ENCODE results near the gene IL1RL1. TPM values are rescaled to one million over a fixed set of nuclear protein-coding genes. Genes with fewer than 3 reads are reported as not detected.

Gene IL1RL1
- total RNA-seq, 1 experiment from 2014 or later: not detected

DNA sequence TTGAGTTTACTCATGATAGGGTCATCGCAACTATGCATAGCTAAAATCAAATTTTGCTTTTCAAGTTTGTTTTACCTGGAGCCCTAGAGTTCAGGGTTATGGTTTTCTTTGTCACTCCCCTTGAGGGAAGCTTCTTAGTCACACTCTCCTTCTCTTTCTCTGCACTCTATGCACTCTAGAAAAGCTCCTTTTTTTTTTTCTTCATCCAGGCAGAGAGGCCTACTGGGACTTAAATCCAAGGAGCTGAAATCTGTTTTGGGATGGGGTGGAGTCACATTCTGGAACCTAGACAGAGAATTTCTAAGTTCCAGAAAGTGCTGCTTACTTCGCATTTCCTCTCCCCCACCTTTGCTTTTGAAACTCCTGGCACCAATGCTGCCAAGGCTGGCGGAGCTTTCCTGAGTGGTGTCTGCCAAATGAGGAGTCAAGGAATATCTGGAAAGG, 25.2 kb downstream of the IL1RL1 start:
- Mint-ChIP-seq H3K9me3 (peaks cover 15% of the 10 kb centered on the region), H3K4me1 (no peaks in the 10 kb centered on the region), H3K27me3 (ENCODE audit: low read depth) (no peaks in the 10 kb centered on the region), H3K36me3 (no peaks in the 10 kb centered on the region), H3K27ac (no peak overlapping the region), H3K4me3 (no peak overlapping the region)
- TF ChIP-seq ZBTB43 (CRISPR knock-in tag; IDR thresholded peaks at IDR 0.05): no peak
- no peak for TF ChIP-seq TEAD4 (CRISPR knock-in tag; IDR thresholded peaks at IDR 0.05)
- no peak for TF ChIP-seq CBFB (CRISPR knock-in tag; IDR thresholded peaks at IDR 0.05; ENCODE audit: low read depth)
- no peak for TF ChIP-seq CREB1 (CRISPR knock-in tag; IDR thresholded peaks at IDR 0.05)
- no peak for TF ChIP-seq NFYB (CRISPR knock-in tag; conservative IDR thresholded peaks at IDR 0.05; ENCODE audit: low read depth)
- TF ChIP-seq ERG (CRISPR knock-in tag; IDR thresholded peaks at IDR 0.05): no peak
- TF ChIP-seq, protein P1, sequence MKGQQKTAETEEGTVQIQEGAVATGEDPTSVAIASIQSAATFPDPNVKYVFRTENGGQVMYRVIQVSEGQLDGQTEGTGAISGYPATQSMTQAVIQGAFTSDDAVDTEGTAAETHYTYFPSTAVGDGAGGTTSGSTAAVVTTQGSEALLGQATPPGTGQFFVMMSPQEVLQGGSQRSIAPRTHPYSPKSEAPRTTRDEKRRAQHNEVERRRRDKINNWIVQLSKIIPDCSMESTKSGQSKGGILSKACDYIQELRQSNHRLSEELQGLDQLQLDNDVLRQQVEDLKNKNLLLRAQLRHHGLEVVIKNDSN (CRISPR knock-in tag; IDR thresholded peaks at IDR 0.05): no peak
- TF ChIP-seq ZBTB21 (CRISPR knock-in tag; IDR thresholded peaks at IDR 0.05; ENCODE audit: borderline replicate concordance): no peak
- no peak for TF ChIP-seq E2F4 (CRISPR knock-in tag; IDR thresholded peaks at IDR 0.05; ENCODE audit: borderline replicate concordance, low read depth)
- TF ChIP-seq HMGXB4 (CRISPR knock-in tag; IDR thresholded peaks at IDR 0.05): no peak
- no peak for TF ChIP-seq ARID4B (CRISPR knock-in tag; IDR thresholded peaks at IDR 0.05; ENCODE audit: borderline replicate concordance)
- TF ChIP-seq, protein P2, sequence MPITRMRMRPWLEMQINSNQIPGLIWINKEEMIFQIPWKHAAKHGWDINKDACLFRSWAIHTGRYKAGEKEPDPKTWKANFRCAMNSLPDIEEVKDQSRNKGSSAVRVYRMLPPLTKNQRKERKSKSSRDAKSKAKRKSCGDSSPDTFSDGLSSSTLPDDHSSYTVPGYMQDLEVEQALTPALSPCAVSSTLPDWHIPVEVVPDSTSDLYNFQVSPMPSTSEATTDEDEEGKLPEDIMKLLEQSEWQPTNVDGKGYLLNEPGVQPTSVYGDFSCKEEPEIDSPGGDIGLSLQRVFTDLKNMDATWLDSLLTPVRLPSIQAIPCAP (CRISPR knock-in tag; IDR thresholded peaks at IDR 0.05): no peak
- TF ChIP-seq RORB (CRISPR knock-in tag; IDR thresholded peaks at IDR 0.05): no peak
- TF ChIP-seq GTF2I (CRISPR knock-in tag; conservative IDR thresholded peaks at IDR 0.05): no peak
- TF ChIP-seq, protein P3, sequence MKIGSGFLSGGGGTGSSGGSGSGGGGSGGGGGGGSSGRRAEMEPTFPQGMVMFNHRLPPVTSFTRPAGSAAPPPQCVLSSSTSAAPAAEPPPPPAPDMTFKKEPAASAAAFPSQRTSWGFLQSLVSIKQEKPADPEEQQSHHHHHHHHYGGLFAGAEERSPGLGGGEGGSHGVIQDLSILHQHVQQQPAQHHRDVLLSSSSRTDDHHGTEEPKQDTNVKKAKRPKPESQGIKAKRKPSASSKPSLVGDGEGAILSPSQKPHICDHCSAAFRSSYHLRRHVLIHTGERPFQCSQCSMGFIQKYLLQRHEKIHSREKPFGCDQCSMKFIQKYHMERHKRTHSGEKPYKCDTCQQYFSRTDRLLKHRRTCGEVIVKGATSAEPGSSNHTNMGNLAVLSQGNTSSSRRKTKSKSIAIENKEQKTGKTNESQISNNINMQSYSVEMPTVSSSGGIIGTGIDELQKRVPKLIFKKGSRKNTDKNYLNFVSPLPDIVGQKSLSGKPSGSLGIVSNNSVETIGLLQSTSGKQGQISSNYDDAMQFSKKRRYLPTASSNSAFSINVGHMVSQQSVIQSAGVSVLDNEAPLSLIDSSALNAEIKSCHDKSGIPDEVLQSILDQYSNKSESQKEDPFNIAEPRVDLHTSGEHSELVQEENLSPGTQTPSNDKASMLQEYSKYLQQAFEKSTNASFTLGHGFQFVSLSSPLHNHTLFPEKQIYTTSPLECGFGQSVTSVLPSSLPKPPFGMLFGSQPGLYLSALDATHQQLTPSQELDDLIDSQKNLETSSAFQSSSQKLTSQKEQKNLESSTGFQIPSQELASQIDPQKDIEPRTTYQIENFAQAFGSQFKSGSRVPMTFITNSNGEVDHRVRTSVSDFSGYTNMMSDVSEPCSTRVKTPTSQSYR (CRISPR knock-in tag; IDR thresholded peaks at IDR 0.05): no peak
- no peak for TF ChIP-seq JAZF1 (CRISPR knock-in tag; IDR thresholded peaks at IDR 0.05)
- POLR2A ChIA-PET: no interaction called here
- DNase-seq (ENCODE audit: low spot score) (no peak), ATAC-seq (no peak)
- CTCF ChIA-PET: interaction anchor here (1.4 to 1.5 kb wide), 2 partner anchors 34 to 85 kb away, joined by 3 to 9 read pairs; no protein-coding TSS in a partner anchor

All from WTC11 (cell line).